OCI-LY1 (cell line): Measurements from ENCODE around the gene HCN4.

ENCODE experiments used
- CTCF ChIP-seq: fragments of 200-600 bp; sonication (generic), shearing (Covaris generic); IDR thresholded peaks from 2 replicates; pipeline ENCODE4 v1.5.1; 2017; ENCODE audit warnings: mild to moderate bottlenecking, antibody characterized with exemption, low read length, moderate library complexity, mixed read lengths
- EZH2 ChIP-seq: fragments of 200-600 bp; sonication (generic), shearing (Covaris generic); IDR thresholded peaks from 2 replicates; pipeline ENCODE4 v1.8.0; 2017; ENCODE audit warnings: borderline replicate concordance, mixed run types, mild to moderate bottlenecking, antibody characterized with exemption, low read length, moderate library complexity, mixed read lengths

GRCh38 chr15:73386886-73387506 is 18.2 kb upstream of the HCN4 start:
- TF ChIP-seq CTCF (no peak), EZH2 (no peak)
